Measurements from ENCODE around the gene GABPB2.

GABPB2 gene

DNA sequence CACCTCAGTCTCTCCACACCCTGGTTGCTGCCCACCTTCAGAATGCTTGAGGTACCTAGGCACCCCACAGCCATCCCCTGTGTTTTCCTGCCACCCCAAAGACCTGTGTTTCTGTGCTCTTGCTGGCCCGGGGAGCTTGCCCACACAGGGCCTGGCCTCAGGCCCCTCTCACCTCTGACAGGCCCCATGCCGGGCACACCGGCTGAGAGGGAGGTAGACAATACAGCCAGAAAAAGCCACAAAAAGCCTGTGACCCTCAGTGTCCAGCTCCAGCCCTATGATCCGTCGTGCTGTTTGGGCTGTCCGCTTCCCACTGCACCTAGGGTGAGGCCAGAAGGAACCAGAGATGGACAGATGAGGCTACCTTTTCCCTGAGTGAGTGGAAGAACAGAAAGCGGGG lies 64.4 kb downstream of the GABPB2 start:
- no peak for DNase-seq

DNA sequence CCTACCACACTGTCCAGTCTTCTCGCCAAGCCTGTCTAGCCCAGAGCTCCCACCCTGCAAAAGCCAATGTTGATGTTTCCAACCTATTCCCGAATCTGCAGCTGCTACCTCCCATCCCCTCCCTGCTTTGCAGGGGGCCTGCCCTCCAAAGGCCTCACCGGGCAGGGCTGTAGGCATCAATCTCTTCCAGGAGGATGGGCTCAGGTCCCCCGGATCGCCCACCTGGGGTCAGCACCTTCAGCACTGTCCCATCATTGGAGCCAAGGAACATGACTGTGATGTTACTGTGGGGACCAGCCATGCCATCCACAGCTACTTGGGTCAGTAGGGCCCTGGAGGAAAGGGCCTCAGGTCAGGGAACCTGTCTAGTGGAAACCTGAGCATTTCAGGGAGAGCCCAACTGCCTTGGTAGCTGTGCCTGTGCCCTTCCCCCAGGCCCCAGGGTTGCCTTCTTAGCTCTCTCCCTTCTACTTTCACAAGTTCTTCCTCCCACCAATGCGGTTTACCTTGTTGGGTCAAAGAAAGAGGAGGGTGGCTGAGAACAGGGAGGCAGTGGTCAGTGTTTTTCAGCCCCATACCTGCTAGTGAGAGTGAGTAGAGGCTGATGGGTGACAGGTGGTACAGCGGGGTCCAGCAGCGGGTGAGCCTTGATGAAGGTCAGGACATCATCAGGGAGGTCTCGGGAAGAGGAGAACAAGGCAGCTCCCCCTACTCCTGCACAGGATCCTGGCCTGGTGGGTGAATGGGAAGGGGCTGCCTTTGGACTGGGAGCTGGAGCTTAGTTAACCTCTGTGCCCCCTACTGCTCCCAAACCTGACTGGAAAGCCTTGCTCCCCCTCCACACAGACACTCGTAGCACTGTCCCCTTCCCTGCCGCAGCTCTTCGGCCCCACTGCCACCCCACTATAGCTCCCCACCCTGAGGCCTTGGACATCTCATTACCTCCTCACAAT lies 65.1 kb downstream of the GABPB2 start:
- no peak for DNase-seq

DNA sequence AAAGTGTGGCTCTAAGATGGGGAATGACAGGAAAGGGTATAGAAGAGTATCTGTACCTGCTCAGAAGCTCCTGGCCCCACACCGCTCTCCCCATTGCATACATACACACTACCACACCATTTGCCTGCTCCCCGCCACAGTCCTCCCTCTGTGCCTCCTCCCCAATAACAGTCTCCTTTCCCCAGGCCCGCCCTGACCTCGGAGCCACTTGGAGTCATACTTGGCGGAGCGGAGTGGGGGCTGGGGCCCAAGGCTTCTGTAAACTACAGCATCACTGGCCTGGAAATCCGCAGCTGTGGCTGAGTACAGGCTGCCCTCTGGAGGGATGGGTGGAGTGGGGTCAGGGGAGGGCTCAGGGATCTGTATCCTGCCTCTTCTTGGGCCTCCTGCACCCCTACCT lies 67.2 kb downstream of the GABPB2 start:
- no peak for DNase-seq

DNA sequence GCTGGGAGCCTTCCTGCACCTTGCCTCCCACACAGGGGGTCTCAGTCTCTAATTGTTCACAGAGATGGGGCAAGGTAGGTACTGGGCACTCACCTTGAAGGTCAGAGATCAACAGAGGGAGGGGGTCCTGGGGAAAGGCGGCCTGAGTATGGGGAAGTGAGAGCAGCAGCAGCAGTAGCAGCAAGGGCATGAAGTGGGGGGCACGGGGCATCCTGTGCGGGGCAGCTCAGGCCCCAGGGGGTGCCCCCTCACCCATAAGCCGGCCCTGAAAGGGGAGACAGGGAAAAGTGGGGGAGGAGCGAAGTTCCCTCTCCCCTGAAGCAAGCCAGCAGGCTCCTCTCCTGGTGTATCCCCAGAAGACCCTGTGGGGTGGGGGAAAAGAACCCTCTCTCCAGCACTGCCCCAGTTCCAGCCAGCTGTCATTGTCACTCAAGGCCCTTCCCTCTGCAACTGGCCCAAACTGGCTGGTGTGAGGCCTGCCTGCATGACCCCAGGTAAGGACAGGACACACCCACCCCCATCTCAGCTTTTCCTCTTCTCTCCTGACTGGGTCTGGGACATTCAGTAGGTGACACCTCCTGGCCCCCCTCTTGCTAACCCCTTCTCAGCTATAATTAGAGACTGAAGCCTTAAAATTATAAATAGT lies 72.0 kb downstream of the GABPB2 start:
- DNase-seq = no peak

DNA sequence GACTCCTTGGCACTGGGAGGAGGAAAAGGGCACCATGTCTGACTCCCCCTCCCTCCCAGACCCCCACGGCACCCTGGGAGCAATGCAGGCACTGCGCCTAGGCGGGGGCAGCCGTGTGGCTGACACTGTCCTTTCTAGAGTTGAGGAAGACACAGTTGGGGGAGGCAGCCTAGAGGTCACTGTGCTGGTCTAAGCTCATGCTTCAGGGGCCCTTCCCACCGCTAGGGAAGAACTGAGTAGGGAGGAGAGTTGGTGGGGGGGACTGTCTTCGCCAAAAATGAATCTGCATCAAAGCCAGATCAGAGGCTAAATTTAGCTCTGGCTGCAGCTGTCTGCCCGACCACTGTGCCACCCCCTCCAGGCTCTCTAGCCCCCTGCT lies 72.5 kb downstream of the GABPB2 start:
- DNase-seq = no peak

DNA sequence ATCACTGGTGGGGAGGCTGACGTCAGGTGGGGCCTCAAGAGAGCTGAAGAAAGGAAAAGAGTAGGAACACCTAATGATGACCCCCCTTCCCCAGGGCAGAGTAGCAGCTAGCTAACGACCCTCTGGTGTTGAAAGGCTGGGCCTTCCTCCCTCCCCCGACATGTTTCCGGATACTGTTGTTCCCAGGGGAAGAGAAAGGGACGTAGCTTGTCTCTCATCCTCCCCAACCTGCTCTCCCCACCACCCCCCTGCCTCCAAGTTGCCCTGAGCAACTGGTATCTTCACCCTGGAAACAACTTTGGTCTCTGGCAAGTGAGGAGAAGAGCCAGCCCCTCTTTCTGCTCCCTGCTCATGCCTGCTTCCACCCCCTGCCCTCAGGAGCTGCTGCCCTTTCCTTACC lies 73.4 kb downstream of the GABPB2 start:
- DNase-seq = no peak

DNA sequence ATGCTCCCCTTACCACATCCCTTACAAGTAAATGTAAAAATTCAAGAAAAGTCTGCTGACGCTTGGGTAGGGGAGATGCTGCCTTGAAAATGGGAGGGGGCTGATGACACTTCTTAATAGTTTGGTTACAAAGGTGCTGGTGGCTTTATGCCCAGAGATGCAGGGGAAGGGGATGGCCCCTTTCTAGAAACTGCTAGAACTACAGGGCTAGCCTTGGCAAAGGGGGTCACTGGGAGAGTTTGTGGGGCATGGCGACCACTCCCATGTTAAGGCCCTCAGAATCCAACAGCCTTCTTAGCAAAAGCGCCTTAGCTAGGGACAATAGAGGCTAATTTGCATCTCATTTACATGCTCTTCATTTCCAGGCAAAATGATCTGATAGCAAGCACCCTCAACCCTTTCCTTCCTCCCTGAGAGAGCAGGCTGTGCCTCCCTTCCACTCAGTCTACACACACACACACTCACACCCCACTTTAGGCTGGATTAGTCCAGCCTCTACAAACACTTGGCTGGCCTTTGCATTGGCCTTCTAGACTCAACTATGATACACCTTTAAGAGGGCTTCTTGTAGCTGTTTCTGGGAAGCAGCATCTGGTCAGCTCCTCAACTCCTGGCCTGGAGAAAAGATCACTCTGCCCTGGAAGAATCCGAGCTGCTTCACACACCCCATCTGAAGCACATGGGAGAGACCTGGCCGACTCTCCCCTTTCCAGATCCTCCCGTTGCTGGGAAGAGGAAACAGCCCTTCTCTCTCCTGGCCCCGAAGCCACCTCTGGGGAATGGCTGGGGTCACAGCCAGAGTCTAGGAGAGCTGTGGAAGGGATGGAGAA lies 74.1 kb downstream of the GABPB2 start:
- peak; percentile 34 for DNase-seq

DNA sequence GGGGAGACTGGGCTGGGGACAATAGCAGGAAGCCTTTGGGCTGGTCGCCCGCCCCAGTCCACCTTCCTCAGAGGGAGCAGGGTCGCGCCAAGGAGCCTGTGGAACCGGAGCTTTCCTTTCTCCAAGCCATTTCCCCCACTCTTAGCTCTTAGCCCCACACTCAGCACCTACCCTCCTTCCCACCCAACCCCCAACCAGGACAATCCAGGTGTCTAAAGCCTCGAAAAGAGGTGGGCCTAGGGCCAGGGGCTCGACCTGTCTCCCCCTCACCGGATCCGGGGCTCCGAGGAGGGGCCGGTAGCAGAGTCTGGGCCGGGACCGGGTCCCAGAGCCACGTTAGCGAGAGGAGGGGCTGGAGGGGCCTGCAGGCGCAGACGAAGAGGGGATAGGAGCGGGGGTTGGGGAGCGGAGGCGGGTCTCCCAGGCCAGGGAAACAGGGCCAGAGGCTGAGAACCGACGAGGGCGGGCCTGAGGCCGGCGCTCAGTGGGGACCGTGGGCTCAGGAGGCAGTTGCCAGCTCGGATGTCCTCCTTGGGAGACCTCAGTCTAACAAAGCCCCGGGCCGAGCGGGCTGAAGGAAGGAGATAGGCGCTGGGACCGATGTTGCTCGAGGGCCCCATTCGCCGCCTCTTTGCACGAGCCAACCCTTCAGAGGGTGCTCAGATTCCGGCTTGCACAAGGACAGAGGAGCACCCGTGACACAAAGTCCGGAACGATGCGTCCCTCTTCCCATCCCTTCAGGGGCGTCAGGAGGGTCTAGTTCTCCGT lies 74.9 kb downstream of the GABPB2 start:
- DNase-seq = no peak

DNA sequence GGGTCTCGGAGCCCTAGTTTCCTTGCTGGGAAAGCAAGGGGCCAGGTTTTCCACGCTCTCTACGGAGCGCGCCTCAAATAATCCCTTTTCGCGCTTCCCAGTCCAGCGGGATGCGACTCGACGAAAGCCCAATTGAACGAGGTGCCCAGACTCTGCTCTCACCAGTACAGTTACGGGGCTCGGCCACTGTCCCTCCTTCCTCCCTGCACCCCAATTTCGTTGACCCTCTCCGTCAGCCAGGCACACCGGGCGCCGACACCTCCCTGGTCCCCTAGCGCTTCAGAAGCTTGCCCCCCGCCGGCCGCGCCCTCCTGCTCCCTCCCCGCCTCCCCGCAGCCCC lies 75.5 kb downstream of the GABPB2 start:
- no peak for DNase-seq

DNA sequence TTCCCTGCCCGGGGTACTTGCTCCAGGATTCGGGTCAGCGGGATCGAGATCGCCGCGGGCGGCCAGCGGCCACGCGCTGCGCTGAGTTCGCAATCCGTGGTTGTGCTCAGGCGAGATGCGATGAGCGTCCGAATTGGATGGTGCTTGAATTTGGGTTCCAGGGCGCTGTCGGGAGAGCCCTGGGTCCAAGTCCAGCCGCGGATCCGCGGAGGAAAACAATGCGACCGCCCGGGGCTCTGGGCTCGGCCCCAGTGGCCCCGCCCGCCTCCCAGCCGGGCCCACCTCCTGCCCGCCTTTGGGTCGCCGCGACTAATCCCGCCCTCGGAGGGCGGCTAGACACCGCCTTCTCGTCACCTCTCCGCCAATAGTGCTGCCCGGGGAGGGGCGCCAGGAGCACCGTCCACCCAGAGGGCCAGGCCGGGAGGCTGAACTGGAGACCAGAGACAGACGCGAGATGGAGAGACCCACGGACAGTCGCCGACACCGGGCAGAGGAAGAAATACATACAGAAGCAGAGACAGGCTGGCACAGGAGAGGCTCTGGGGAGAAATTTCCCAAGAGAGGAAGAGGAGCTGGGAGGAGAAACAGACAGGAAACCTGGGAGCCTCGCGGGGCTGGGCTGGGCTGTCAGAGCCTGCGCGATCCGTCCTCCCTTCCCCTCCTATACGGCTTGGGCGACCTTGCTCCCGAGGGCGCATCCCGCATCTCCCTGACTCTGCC lies 76.0 kb downstream of the GABPB2 start, which contains the start of gene SEMA6C:
Gene SEMA6C (minus strand): TSS at position 220 of the 720 bp plus-strand sequence. CDS start 4,010 bp downstream, outside the sequence.
- DNase-seq = peak; percentile 96

DNA sequence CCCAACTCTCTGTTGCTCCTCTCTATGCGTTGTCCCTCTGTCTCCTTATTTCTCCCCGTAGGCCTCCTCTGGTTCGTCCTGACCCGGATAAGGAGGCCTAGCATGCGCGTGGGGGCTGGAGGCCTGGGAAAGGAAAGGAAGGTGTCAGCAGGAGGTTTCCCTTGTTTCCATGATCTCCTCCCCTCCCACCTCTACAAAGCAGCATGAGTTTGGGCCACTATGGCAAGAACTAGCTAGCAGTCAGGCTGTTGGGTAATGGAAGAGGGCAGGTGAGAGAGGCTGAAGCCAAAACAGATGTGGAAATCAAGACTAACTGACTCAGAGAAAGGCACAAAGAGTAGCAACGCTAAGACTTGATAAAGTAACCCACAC lies 76.6 kb downstream of the GABPB2 start:
- DNase-seq = no peak

DNA sequence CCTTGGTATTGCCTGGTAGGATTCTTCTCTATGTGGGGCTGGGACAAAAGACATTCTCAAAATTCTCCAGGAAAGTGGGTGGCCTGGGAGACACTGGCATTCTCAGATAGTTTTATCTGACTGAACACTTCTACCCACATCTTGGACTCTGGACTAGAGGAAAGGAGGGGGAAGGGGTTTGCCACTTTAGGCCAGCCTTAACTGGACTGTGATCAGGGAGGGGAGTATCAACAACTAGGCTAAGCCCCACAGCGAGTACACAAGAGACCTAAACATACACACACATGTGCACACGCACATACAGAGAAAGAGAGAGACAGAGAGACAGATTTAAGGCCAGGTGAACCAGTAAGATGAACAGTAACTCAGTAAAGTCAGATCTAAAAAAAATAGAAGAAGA lies 77.1 kb downstream of the GABPB2 start:
- DNase-seq = peak; percentile 59

DNA sequence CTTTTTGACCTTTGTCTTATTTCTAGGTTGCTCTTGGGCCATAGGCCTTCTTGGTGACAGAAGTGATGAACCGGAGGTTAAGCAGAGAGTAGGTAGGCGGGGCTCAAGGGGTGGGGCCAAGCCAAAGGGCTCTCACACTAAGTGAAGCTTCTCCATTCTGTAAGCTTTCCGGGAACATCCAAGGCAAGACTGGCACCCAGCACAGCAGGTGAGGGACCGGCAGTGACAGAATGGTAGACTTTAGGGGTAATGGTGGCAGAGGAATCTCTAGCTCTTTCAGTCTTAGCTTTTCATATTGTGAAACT lies 85.9 kb downstream of the GABPB2 start, which contains the start of gene TNFAIP8L2:
Gene TNFAIP8L2 (plus strand): TSS at position 135 of the 305 bp plus-strand sequence. CDS start 2,049 bp downstream, outside the sequence.
- DNase-seq = peak; percentile 90

DNA sequence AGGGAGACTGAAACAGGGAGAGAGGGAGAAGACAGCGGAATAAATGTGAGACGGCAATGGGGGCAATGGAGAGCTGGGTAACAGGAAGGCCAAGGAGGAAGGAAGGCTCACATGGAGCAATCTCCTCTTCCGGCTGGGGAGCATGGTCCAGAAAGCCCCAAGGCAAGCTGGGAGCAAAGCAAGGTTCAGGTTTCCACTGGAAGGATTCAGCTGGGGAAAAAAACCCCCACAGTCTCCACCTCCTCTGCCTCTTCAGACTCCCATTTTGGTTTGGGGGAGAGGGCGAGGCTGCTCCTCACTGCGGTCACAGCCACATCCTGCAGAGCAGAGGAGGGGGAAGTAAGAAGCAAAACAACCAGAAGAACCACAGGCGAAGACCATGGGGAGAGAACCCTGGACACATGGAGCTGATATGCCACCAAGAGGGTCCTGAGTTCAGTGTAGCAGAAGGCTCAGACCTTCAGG lies 86.5 kb downstream of the GABPB2 start:
- DNase-seq = peak; percentile 91

DNA sequence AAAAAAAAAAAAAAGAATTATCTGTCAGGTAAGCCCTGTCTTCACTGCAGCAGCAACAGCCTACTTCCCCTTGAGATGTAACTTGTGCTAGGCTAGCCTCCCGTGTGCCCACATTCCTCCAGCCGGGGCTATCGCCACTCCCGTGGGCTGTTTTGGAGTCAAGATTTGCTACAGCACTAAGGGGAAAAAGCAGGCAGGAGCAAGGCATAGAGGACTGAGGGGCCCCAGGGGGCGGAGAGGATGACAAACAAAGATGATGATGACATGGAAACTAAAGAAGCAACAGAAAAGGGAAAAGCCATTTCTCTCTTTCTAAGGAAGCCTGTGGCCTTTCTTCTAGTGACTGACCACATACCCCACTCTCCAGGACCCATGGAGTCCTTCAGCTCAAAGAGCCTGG lies 87.8 kb downstream of the GABPB2 start:
- DNase-seq = no peak

DNA sequence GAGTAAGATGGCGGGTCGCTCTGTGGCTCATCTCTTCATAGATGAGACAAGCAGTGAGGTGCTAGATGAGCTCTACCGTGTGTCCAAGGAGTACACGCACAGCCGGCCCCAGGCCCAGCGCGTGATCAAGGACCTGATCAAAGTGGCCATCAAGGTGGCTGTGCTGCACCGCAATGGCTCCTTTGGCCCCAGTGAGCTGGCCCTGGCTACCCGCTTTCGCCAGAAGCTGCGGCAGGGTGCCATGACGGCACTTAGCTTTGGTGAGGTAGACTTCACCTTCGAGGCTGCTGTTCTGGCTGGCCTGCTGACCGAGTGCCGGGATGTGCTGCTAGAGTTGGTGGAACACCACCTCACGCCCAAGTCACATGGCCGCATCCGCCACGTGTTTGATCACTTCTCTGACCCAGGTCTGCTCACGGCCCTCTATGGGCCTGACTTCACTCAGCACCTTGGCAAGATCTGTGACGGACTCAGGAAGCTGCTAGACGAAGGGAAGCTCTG lies 88.2 kb downstream of the GABPB2 start:
- DNase-seq = no peak

DNA sequence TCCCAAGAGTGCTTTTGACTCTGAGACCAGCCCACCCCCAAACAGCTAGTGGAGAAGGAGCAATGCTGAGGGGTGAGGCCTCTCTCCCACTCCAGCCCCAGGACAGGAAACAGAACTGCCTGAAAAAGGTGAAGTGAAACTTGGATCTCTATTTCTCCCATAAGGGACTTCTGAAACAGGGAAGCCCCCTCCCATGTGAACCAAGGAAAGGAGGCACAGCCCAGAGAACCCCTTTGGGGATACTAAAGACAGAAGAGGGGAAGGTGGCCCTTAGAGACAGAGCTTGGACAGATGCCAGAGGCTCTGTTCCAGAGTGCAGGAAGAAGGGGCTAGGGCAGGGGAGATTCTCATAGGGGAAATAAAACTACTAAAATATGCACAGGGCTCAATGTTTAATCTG lies 88.8 kb downstream of the GABPB2 start:
- DNase-seq = no peak

DNA sequence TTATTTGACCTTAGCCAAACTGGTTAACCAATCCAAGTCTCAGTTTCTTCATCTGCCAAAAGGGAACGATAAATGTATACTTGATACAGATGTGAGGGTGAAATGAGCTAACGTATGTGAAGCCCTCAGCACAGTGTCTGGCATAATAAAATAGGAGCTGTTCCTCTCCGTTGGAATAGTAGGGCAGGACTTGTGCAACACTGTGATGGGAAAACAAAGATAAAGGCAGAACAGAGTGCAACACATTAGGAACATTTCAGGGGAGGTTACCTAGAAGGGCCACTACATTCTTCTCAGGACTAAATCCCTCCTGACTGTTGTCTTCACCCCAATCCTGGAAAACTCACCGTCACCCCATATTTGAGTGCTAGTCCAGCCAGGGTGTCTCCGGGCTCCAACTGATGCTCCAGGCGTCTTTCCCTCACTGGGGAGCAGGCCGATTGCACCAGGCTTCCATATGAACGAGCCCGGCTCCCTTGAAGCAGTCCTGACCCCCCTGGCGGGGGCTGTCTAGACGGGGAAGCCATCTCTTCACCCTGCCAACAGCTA lies 94.2 kb downstream of the GABPB2 start:
- no peak for DNase-seq

DNA sequence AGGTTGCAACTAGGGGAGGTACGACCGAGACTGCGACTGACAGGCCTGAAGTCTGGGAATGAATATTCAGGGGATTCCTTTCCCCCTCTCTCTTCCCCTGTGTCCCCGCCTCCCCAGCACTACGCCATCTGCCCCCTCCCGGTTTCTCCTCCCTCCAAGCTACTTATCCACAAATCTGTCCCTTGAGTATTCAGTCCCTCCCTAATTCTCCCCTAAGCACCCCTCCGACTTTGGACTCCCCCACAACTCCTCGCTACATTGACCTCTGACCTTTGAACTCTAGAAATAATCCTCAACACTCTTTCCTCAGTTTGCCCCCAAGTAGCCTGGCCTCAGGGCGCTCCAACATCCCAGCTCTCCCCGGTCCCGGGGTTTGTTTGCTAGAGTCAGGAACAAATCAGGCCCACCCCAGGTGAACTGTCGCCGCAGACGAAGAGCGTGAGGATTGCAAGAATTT lies 94.7 kb downstream of the GABPB2 start:
- DNase-seq = no peak

DNA sequence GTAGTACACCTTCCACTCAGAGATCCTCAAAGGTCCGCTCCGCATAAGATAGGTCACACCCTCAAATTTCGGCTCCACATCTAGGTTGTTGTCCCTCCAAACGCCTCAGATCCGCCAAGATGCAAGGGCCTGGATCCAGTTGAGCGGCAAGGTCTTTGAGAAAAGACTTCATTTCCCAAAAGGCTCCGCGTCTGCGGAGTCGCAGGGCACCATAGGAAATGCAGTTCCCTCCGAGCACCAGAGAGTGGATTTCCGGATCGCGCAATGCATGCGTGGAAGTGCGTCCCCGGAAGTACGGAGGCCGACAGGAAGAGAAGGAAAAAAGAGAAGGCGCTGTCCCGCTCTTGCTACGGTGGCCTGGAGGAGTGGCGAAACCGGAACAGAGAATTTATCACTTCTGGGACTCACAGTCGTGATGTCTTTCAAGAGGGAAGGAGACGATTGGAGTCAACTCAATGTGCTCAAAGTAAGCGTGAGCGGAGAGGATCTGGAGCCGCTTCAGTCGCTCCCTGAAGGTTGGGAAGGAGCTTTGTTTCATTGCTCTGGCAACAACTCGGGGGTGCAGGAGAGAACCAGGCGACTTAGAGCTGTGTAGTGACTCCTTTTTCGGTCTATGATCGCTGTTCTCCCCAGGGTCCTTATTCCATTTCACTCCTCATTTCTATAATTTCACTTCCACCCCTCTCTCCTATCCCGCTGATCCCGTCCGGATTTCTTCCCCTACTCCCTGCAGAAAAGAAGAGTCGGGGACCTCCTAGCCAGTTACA lies 95.4 kb downstream of the GABPB2 start, which contains the start of the genes LYSMD1 and SCNM1:
Gene LYSMD1 (minus strand): TSS at position 165 of the 767 bp plus-strand sequence. CDS start 644 bp downstream, outside the sequence.
Gene SCNM1 (plus strand): TSS at position 407 of the 767 bp plus-strand sequence. CDS start 9 bp downstream, at position 416.
- peak; percentile 99 for DNase-seq
